GM13977 (cell line): ENCODE data around the gene MXD3.
A peak's percentile ranks its signal among the peaks of the same experiment; 100 is the strongest.
"Not testable (repeated sequence)": the region's sequence is repeated elsewhere in the genome, so short reads cannot be mapped to it uniquely, and the experiment has no call there.

Source experiments
- DNase-seq: peaks from one replicate; pipeline ENCODE4 v3.0.0; 2012; ENCODE audit warnings: low spot score
- in situ Hi-C: fragments of 300-500 bp; cut with MboI; formaldehyde crosslinking; loops from one replicate; pipeline ENCODE4 v1.12.0; 2022; ENCODE audit warnings: low sequenced_read_pairs, low pct_unique_long_range_greater_than_20kb, mixed read lengths, inconsistent platforms; ENCODE audit not compliant: unreplicated experiment
- TF ChIP-seq, protein P1 (sequence below): IDR thresholded peaks from 2 replicates; pipeline ENCODE4 v1.5.1; 2012; ENCODE audit warnings: mild to moderate bottlenecking, control low read depth; ENCODE audit not compliant: insufficient read depth; ENCODE audit errors: extremely low read depth, missing control alignments

The MXD3 gene, protein sequence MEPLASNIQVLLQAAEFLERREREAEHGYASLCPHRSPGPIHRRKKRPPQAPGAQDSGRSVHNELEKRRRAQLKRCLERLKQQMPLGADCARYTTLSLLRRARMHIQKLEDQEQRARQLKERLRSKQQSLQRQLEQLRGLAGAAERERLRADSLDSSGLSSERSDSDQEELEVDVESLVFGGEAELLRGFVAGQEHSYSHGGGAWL

DNA sequence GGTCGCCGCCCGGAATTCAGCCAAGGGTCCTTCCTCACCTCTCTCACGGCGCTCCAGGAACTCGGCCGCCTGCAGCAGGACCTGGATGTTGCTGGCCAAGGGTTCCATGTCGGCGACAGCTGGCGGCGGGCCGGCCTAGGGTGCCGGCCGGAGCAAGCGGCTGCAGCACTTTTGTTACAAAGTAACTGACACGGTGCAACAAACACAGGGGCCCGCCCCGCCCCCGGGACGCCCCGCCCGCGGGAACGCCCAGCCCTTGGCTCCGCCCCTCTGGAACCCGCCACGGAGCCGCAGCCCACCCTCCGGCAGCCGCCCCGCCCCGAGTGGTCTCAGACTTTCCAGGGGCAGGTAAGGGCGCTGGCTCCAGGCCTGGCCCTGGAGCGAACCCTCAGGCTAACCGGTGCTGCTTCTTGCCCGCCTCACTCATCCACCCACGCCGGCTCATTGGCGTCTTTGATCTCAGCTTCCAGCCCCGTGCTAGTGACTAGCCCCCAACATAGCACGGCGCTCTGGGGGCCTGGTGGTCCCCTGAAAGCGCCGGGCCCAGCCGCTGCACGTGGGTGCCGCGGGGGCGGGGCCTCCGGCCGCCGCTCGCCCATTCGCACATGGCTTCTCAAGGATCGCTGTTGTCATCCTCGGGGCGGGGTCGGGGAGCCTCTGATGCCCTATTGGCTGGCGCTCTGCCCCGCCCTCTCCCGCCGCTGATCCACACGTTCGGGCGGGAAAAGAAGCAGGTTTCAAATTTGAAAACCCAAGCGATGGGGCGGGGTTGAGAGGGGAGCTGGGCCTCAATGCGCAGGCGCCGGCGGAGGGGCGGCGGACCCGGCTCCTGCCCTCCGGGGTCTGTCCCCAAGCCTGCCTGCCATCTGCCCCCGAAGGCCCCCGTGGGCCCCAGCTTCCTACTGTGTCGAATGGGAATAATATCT is at the start of gene MXD3:
Gene MXD3, minus strand, starts transcription at position 176 of the 926 bp plus-strand sequence. Its CDS starts 68 bp downstream, at position 108.
- in situ Hi-C loops, result no loop called here
- peak; percentile 97 for DNase-seq
- TF ChIP-seq, protein P1, sequence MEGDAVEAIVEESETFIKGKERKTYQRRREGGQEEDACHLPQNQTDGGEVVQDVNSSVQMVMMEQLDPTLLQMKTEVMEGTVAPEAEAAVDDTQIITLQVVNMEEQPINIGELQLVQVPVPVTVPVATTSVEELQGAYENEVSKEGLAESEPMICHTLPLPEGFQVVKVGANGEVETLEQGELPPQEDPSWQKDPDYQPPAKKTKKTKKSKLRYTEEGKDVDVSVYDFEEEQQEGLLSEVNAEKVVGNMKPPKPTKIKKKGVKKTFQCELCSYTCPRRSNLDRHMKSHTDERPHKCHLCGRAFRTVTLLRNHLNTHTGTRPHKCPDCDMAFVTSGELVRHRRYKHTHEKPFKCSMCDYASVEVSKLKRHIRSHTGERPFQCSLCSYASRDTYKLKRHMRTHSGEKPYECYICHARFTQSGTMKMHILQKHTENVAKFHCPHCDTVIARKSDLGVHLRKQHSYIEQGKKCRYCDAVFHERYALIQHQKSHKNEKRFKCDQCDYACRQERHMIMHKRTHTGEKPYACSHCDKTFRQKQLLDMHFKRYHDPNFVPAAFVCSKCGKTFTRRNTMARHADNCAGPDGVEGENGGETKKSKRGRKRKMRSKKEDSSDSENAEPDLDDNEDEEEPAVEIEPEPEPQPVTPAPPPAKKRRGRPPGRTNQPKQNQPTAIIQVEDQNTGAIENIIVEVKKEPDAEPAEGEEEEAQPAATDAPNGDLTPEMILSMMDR, result no peak

- DNase-seq, in situ Hi-C loops: not testable (repeated sequence)
These were observed 49.0 kb upstream of the MXD3 start for GRCh38 chr5:177360740-177361139.

DNA sequence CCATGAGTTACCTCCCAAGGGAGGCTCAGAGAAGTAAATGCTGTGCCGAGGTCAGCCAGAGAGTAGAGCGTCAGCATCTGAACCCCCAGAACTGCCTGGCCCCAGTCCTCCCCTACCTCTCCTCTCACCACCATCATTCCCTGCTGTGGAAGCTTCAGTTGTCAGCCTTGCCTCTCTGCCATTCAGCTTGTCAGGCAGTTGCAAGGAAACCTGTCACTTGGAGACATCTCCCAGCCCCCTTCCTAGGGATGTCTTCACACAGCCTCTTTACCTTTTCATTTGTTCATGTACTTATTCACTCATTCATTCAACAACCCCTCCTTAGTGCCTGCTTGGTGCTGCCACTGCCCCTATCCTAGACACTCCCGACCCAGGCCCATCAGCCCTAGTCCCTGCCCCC is 48.2 kb upstream of the MXD3 start:
- no peak for DNase-seq
- TF ChIP-seq, protein P1, result no peak
- in situ Hi-C loops, result no loop called here

GRCh38 chr5:177359451-177359851 is 47.8 kb upstream of the MXD3 start:
- no peak for DNase-seq
- in situ Hi-C loops, result no loop called here
- TF ChIP-seq, protein P1, result no peak

DNA sequence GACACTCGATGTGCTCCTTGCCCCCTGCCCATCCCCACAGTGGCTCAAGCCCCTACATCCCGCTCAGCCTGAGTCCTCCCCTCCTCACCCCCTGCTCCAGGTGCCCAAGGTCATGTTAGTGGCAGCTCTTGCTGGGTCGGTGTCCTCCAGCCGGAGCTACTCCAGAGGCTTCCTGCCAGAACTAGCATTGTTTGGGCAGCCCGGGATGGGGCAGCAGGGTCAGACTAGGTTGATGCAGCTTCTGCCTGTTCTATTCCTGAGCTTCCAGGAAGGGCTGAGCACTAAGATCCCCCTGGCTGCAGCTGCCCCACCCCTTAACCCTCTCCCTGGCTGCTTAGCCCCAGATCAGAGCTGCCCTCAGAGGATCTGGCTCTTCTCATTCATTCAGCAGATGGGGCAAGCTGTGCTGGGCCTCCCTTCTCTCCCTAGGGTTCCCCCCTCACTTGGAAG is 46.7 kb upstream of the MXD3 start:
- no peak for DNase-seq
- TF ChIP-seq, protein P1, result no peak
- in situ Hi-C loops, result no loop called here

DNA sequence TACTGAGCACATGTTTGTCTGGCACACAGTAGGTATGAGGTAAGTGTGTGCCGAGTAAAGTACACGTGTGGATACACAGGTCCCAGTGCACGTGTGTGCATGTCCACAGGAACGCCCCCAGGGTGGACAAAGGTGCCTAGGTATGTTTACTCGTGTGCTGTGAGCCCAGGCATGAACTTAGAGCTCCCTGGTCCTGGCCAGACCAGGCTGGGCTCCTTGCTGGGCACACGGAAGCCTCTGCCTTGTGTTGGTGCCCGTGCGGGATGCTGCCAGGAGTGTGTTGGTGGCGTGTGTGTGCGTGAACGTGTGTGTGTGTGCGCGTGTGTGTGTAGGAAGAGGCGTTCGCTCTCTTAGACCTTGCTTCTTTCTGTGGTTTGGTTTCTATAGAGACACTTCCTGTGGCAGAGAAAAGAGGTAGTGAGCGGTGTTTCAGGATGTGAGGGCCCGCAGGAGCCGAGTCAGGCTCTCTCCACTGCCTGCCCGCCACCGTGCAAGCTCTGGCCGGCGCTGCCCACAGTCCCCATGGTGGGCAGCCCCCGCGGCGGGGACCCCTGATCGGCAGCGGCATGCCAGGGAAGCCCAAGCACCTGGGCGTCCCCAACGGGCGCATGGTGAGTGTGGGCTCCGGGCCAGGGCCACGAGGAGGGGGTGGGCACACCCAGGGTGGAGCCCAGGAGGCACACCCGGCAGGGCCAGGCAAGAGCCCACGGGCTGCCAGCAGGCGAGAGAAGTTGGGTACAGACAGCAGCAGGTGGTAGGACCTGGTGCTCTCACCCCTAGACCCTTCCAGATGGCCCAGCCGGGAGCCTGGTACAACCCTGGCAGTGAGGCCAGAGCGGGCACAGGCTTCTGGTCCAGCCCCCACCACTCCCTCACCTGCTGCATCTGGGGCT is 46.0 kb upstream of the MXD3 start, which contains the start of gene RGS14:
Gene RGS14, plus strand, starts transcription at position 466 of the 893 bp plus-strand sequence. Its CDS starts 101 bp downstream, at position 567.
- DNase-seq, result peak; percentile 91
- TF ChIP-seq, protein P1, result no peak
- in situ Hi-C loops, result no loop called here
